Measurements from ENCODE around the gene VPS13A.

VPS13A gene

DNA sequence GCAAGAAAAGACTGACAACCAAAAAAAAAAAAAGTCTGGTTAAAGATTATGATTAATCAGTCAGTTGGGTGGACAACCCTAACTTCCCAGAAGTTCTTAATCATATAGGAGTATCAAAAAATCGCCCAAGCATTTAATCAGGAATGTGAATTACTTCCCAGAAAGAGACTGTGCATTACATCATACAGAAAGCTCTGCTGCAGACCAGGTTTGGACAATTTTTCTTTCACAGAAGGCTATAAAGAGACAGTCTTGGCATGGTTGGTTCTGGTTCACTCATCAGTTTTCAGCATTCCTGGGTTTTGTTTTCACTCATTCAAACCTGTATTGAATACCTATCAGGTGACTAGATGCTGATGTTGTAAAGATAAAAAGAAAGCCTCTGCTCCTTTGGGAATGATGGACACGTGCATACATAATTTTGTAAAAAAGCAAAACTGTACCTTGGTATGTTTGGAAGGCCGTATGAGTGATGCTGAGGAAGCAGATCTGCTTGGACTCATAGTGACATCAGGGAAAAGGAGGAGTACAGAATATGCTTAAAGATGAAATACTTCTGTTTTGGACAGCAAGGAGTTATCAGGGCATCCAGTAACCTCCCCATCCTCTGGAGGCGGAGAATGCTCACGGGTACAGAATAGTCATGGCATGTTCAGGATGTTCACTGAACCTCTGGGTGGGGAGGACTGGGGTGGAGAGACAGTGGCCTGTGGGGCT is 292.3 kb downstream of the VPS13A start:
- DNase-seq = no peak
